ENCODE measurements around the gene DBNDD2. TPM values are rescaled to one million over a fixed set of nuclear protein-coding genes. Genes with fewer than 3 reads are reported as not detected.

Gene DBNDD2, protein sequence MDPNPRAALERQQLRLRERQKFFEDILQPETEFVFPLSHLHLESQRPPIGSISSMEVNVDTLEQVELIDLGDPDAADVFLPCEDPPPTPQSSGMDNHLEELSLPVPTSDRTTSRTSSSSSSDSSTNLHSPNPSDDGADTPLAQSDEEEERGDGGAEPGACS
- total RNA-seq = 362 TPM
- long read RNA-seq, transcript DBNDD2-209 (3 exons, 1,233 nt) = minor isoform, 13 of 418 reads
- long read RNA-seq, transcript DBNDD2-203 (3 exons, 1,417 nt) = major isoform, 177 of 418 reads
- long read RNA-seq, transcript DBNDD2-204 (4 exons, 1,537 nt) = minor isoform, 33 of 418 reads
- long read RNA-seq, transcript DBNDD2-202 (4 exons, 1,078 nt) = minor isoform, 139 of 418 reads
- long read RNA-seq, partial matches to known transcripts = 7 of 418 reads
- long read RNA-seq, other reads (novel, unspliced or antisense) = 31 of 418 reads

DNA sequence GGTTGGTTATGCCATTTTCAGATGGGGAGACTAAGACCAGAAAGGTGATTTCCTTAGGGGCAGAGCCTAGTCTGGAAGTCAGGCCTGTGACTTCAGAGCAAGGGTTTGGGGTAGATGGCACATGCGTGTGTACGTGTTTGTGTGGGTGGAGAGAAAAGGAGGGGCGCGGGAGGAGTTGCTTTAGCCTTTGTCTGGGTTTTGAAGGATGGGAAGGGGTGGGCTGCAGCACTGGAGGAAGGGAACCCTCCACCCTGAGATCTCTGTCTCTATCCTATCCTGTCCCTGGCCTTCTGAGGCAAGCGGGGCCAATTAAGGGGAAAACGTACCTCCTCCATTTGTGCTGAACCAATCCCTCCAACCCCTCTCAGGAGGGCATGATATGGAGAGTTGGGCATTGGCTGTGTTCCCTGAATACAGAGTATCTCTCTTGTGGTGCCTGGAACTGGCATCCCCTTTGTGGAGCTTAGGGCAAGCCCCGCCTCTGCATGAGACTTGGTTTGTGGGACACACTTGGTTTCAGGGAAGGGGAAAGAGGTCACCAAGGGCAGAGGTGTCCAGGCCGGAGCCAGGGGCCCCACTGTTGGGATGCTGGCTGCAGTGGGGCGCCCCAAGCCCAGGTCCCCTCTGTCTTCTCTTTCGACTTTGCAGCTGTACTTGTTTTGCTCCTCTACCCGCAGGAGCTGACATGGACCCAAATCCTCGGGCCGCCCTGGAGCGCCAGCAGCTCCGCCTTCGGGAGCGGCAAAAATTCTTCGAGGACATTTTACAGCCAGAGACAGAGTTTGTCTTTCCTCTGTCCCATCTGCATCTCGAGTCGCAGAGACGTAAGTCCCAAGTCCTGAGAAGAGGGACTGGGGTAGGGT is at the start of gene DBNDD2:
DBNDD2 (plus strand) TSS at position 507 of the 863 bp plus-strand sequence; CDS start at position 686, 179 bp downstream.
- no peak for TF ChIP-seq CTCF (IDR thresholded peaks at IDR 0.05; ENCODE audit: borderline replicate concordance)
- Histone ChIP-seq H3K4me1 (peaks cover 68% of the 10 kb centered on the region), H3K27me3 (ENCODE audit: low read depth) (no peaks in the 10 kb centered on the region), H3K27ac (replicated peaks) (peak within 1 kb of the TSS; percentile 100), H3K9me3 (replicated peaks) (no peaks in the 10 kb centered on the region), H3K4me3 (peak within 1 kb of the TSS; percentile 98), H3K36me3 (peaks cover 35% of the 10 kb centered on the region)
- intact Hi-C loops (cut with micrococcal nuclease) = no loop called here
- DNase-seq = peak; percentile 54

DNA sequence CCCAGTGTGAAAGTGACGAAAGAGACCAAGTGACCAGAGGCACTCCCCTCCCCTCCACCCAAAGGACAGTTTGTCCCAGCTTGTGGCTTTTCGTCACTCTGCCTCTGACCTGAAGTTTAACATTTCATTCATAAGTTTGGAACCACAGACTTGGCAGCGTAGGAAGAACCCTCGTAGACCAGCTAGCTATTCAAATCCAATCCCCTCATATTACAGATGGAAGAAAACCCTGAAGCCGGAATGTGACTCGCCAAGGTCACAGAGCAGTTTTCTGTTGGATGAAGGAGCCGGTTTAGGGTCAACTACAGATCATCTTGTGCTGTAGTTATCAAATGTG is 49.1 kb upstream of the DBNDD2 start:
- Histone ChIP-seq H3K9me3 (replicated peaks) (no peaks in the 10 kb centered on the region), H3K27ac (replicated peaks) (peak overlapping the region; percentile 93), H3K4me3 (no peak overlapping the region), H3K27me3 (ENCODE audit: low read depth) (no peaks in the 10 kb centered on the region), H3K4me1 (peaks cover 70% of the 10 kb centered on the region), H3K36me3 (no peaks in the 10 kb centered on the region)
- DNase-seq = peak; percentile 49
- intact Hi-C loops (cut with micrococcal nuclease) = no loop called here
- TF ChIP-seq CTCF (IDR thresholded peaks at IDR 0.05; ENCODE audit: borderline replicate concordance) = no peak

DNA sequence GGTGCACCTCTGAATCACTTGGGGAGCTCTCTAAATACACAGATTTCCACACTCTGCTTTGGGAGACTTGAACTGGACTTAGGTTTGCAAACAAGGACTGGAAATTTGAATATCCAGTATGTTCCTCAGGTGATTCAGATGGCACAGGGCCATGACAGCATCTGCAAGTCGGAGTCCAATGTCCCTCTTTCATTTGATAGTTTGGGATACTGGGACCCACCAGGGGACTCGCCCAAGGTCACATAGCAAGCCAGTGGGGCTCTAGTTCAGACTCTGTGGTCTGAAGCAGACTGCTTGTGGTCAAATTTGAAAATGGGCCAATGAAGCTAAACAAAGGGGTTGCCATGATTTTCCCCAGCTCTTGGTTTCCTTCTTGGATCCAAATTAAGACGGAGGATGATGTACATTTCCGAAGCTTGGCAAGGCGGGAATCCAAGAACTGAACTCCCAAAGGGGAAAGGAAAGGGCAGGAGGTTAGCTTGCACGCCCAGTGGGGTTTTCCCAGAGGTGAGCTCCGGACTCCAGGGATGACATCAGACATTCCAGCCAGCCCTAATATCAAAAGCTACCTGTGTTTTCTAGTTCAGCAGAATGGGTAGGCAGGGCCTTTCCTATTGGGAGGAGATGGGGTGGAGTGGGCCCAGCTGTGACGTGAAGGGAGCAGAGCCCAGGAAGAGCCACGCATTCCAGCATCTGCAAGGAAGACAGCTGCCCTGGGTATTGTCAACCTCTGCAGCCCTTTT is 48.5 kb upstream of the DBNDD2 start:
- no peak overlapping the region for H3K4me3 ChIP-seq
- no peak for DNase-seq
- H3K4me1 ChIP-seq = peaks cover 68% of the 10 kb centered on the region
- no peaks in the 10 kb centered on the region for H3K9me3 ChIP-seq (replicated peaks)
- TF ChIP-seq CTCF (IDR thresholded peaks at IDR 0.05; ENCODE audit: borderline replicate concordance) = no peak
- H3K36me3 ChIP-seq = no peaks in the 10 kb centered on the region
- H3K27ac ChIP-seq (replicated peaks) = peak overlapping the region; percentile 93
- H3K27me3 ChIP-seq (ENCODE audit: low read depth) = no peaks in the 10 kb centered on the region
- intact Hi-C loops (cut with micrococcal nuclease) = no loop called here

DNA sequence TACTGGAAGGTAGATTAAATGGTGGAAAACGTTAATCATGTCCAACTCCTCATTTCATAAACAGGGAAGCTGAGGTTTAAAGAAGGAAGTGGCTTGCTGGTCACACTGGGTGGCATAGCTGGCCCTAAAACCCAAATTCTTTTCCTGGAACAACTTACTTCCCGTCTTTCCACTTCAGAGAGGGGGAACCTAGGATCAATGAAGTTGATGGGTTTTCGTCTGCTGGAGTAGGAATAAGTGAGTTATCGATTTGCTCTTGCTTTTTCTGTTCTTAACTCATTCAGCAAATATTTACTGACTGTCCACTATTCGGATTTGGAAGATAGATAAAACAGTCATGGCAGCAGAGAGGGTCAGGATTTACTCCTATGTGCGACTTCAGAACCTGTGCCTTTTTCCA is 46.3 kb upstream of the DBNDD2 start:
- Histone ChIP-seq H3K27me3 (ENCODE audit: low read depth) (no peaks in the 10 kb centered on the region), H3K4me1 (peaks cover 64% of the 10 kb centered on the region), H3K36me3 (peaks cover 18% of the 10 kb centered on the region), H3K27ac (replicated peaks) (peak overlapping the region; percentile 95), H3K4me3 (no peak overlapping the region), H3K9me3 (replicated peaks) (no peaks in the 10 kb centered on the region)
- intact Hi-C loops (cut with micrococcal nuclease) = no loop called here
- DNase-seq = no peak
- TF ChIP-seq CTCF (IDR thresholded peaks at IDR 0.05; ENCODE audit: borderline replicate concordance) = no peak

Data from left ventricle myocardium inferior (tissue), 1 donor.